Fibroblast of skin of abdomen (primary cell): Measurements from ENCODE around the gene LAMTOR2.
"Not testable (repeated sequence)": the region's sequence is repeated elsewhere in the genome, so short reads cannot be mapped to it uniquely, and the experiment has no call there.

Source experiments
- DNase-seq: peaks from one replicate; pipeline ENCODE4 v3.0.0-alpha.2; 2013

The LAMTOR2 gene

GRCh38 chr1:156052862-156053767 is 1.5 kb upstream of the LAMTOR2 start:
- peak; percentile 58 for DNase-seq

DNA sequence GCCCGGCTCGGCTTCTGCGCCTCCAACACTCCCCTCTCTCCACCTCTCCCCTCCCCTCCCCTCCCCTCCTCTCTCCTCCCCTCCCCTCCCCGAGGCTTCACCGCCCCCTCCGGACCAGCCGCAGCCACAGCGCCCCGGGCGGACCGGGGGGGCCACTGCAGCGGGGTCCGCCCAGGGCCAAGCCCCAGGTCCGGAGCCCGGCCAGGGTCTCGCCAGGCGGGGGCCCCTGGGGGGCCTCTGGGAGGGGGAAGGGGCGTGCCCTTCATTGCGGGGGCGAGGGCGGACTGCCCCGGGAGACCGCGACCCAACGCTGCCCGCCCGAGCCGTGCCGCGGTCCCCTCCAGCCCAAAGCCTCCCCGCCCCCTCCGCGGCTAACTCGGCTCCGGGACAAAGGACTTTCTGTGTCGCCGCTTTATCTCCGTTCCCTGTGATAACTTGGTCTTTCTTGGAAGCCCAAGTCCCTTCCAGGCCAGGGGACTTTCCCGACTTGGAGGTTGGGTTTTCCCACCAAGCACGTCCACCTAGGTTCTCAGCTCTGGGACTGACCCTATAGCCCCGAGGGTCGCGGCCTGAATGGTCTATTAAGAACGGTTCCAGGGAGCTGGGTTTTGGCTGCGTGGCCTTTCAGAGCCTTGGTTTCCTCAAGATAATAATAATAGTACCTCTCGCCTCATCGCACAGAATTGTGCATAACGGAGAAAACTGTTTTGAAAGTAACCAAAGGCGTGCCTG is 648 bp upstream of the LAMTOR2 start, which contains the start of gene UBQLN4:
UBQLN4 (minus strand) TSS at position 31 of the 732 bp plus-strand sequence. CDS start 97 bp downstream, outside the sequence.
- DNase-seq, result peak; percentile 90

- DNase-seq, result no peak
Measured at GRCh38 chr1:156055281-156056048, 883 bp downstream of the LAMTOR2 start.

DNA sequence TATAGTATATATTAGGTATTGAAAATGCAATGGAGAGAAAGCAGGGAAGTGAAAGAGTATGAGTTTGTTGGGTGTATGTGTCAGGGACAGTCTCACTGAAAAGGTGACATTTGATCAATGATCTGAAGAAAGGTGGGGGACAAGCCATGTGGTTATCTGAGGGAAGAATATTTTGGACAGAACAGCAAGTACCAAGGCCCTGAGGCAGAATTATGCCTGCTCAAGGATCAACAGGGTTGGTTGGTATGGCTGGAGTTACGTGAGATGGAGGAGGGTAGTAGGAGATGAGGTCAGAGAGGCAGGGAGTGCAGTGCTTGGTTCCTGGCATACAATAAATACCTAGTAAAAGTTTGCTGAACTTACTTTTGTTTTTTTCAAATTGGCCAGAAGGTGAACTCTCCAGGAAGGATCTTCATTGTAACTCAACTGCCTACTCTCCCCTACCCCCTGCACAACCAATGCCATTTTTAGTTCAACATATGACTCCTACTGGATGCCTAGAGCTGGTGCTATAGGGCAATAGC is 1.8 kb downstream of the LAMTOR2 start:
- DNase-seq, result no peak

GRCh38 chr1:156060937-156061636 is 6.5 kb downstream of the LAMTOR2 start, which contains the start of gene RAB25:
RAB25 (plus strand) TSS chr1:156061160; CDS start chr1:156061401, 241 bp downstream.
- DNase-seq, result no peak

GRCh38 chr1:156062189-156062588 is 7.6 kb downstream of the LAMTOR2 start:
- no peak for DNase-seq

DNA sequence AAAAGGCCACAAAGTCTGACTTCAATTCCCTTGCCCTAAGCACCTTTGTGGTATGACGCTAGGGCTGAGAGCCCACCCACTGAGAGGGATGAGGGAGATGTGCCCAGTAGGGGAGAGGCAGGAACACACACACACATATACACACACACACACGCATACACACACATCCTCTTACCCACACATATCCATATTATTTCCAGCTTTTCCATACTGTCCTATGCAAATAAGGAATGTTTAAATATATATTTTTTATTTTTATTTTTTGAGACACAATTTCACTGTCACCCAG is 9.4 kb downstream of the LAMTOR2 start:
- DNase-seq, result no peak

- DNase-seq, result no peak
Measured at GRCh38 chr1:156064615-156065014, 10.0 kb downstream of the LAMTOR2 start.

DNA sequence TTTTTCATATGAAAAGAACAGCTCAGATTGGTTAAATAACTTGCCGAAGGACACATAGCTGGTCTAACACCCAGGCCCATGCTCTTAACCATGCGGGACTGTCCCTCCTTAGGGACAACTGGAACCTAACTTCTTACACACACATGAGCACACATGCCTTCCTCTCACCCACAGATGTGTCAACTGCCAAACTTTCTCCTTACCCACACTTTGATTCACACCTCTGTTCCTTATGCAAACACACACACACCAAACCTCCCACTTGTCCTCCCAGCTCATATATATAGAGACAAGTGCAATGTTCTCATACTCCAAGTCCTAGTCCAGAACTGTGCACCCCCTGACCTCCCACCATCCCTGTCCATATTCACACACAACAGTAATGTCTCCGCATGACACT is 10.6 kb downstream of the LAMTOR2 start:
- no peak for DNase-seq

- DNase-seq, result no peak
Measured at GRCh38 chr1:156065871-156066270, 11.3 kb downstream of the LAMTOR2 start.

DNA sequence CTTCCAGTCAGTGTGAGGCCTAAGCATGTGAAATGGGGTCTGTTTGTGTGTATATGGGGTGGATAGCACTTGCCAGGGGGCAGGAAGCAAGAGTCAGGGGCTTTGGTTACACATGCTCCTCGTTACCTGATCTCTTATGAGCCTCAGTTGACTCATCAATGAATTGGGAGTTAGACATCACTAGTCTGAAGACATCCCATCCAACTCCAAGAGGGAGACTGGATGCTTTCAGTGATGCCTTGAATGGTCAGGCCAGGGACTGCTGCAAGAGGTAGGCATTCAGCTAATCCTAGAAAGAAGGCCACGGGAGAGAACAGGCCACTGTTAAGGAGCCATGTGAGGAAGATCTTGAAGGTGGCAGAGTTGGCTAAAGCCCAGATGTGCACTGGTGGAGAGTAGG is 12.7 kb downstream of the LAMTOR2 start:
- DNase-seq, result no peak

- no peak for DNase-seq
Measured at GRCh38 chr1:156069490-156070455, 15.2 kb downstream of the LAMTOR2 start.

DNA sequence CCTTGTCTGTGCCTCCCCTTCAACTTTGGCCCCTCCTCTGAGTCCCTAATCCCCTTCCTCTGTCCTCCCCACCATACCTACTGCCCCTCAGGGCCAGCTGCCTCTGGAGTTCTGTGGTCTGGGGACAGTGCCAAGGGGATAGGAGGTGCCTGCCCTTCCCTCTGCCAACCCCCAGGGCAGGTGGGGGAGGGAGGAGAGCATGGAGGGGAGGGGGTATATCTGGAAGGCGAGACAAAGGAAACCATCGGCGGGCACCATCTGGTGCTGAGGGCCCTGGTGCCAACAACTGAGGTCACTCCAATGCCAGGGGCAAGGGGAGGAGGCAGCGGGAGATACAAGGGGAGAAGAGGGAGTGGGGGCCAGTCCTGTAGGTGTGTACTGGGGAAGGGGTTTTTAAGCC is 16.0 kb downstream of the LAMTOR2 start:
- DNase-seq, result no peak

- DNase-seq, result not testable (repeated sequence)
Measured at GRCh38 chr1:156071332-156071816, 16.8 kb downstream of the LAMTOR2 start.

DNA sequence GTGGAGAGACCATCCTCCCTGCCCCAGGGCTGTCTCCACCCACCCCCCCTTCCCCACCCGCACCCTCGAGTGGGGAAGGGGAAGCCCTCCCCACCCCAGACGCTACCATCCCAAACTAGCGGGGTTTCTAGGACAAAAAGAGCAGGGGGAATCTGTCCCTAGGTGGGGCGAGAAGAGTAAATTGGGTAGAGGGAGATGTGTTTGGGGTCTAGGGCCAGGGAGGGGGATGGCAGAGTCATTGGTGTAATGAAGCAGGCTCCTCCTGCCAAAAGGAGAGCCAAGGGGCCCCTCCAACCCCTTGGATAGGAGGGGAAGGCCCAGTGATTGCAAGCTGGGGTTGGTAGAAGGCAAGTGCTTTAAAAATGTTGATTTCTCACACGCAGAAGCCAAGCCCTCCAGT is 17.7 kb downstream of the LAMTOR2 start:
- no peak for DNase-seq

GRCh38 chr1:156073110-156073687 is 18.6 kb downstream of the LAMTOR2 start:
- no peak for DNase-seq

- DNase-seq, result no peak
Measured at GRCh38 chr1:156073740-156074139, 19.2 kb downstream of the LAMTOR2 start.

DNA sequence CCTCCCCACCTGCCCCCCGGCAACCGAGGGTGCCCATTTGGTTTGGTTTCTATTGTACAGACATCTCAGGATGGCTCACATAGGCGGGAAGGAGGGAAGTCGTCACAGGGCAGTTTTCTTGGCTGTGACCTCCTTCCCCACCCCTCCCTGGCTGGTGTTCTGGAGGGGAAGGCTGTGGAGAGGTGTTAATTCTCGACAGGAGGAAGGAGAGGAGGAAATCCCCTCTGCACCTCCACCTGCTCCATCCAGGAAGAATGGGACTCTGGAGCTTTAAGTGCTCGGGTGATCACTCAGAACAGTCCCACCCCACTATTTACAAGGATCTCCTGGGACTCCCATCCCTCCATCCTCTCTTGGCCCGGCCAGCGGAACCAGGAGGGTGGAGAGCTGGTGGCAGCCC is 20.1 kb downstream of the LAMTOR2 start:
- DNase-seq, result no peak

GRCh38 chr1:156075162-156075561 is 20.6 kb downstream of the LAMTOR2 start:
- DNase-seq, result no peak

DNA sequence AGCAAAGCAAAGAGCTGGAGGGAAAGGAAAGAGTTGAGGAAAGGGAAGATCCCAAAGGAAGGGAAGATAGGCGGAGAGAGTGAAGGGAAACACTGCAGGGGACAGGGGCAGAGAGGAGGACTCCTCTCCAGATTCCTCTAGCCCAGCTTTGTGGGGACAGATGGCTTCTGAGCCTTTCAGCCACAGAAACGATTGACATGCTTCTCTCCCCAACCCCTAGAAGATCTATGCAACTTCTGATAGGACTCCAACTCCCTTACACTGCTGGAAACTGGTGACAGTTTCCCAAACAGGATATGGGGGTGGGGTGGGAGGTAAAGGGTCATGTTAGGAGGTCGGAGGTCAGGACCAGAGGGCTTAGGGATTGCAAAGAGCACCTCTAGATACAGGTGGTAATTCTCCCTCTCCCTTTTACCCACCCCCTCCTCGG is 21.2 kb downstream of the LAMTOR2 start:
- no peak for DNase-seq
